Measurements from ENCODE around the gene SPHK2. TPM values are rescaled to one million over a fixed set of nuclear protein-coding genes. Genes with fewer than 3 reads are reported as not detected.

Gene SPHK2
- total and polyA plus RNA-seq, 2 experiments from 2014 or later, result 18.3 to 50.3 TPM

- H4K20me1 ChIP-seq (replicated peaks; ENCODE audit: insufficient read depth), result no peaks in the 10 kb centered on the region
- no peak overlapping the region for H2AFZ ChIP-seq
- peaks cover 29% of the 10 kb centered on the region for H3K4me1 ChIP-seq (ENCODE audit: insufficient read depth)
- DNase-seq (ENCODE audit: low spot score) (peak; percentile 67), ATAC-seq (peak; percentile 0; the same call in 1 of the 3 replicates)
- peak overlapping the region; percentile 71 for H3K27ac ChIP-seq (ENCODE audit: low read depth)
- H3K27me3 ChIP-seq (ENCODE audit: insufficient read depth), result peaks cover 21% of the 10 kb centered on the region
- H3K79me2 ChIP-seq (replicated peaks; ENCODE audit: insufficient read depth), result no peaks in the 10 kb centered on the region
- Mint-ChIP-seq H3K27ac (peak overlapping the region; percentile 92), H3K4me3 (peak overlapping the region; percentile 81), H3K4me1 (peaks cover 29% of the 10 kb centered on the region), H3K9me3 (no peaks in the 10 kb centered on the region), H3K27me3 (ENCODE audit: insufficient read depth, low read depth, poor library complexity) (peaks cover 18% of the 10 kb centered on the region), H3K36me3 (ENCODE audit: low read depth) (peaks cover 32% of the 10 kb centered on the region)
- peak overlapping the region; percentile 75 for H3K4me3 ChIP-seq
- peaks cover 28% of the 10 kb centered on the region for H3F3A ChIP-seq (replicated peaks; ENCODE audit: low read depth)
- no peaks in the 10 kb centered on the region for H3K36me3 ChIP-seq (ENCODE audit: insufficient read depth)
- H3K4me2 ChIP-seq, result peak overlapping the region; percentile 83
- TF ChIP-seq JUNB (IDR thresholded peaks at IDR 0.05; ENCODE audit: unreplicated experiment), result no peak
- peak; percentile 88 for TF ChIP-seq POLR2AphosphoS5 (IDR thresholded peaks at IDR 0.05; ENCODE audit: low read depth)
- peak; percentile 95 for TF ChIP-seq CREB1 (CRISPR knock-in tag; IDR thresholded peaks at IDR 0.05; ENCODE audit: low read depth)
- no peak for TF ChIP-seq EZH2phosphoT487 (IDR thresholded peaks at IDR 0.05; ENCODE audit: unreplicated experiment)
- no peaks in the 10 kb centered on the region for H3K9me2 ChIP-seq (ENCODE audit: insufficient read depth)
Measured at GRCh38 chr19:48638831-48639381, 19.6 kb downstream of the SPHK2 start.

DNA sequence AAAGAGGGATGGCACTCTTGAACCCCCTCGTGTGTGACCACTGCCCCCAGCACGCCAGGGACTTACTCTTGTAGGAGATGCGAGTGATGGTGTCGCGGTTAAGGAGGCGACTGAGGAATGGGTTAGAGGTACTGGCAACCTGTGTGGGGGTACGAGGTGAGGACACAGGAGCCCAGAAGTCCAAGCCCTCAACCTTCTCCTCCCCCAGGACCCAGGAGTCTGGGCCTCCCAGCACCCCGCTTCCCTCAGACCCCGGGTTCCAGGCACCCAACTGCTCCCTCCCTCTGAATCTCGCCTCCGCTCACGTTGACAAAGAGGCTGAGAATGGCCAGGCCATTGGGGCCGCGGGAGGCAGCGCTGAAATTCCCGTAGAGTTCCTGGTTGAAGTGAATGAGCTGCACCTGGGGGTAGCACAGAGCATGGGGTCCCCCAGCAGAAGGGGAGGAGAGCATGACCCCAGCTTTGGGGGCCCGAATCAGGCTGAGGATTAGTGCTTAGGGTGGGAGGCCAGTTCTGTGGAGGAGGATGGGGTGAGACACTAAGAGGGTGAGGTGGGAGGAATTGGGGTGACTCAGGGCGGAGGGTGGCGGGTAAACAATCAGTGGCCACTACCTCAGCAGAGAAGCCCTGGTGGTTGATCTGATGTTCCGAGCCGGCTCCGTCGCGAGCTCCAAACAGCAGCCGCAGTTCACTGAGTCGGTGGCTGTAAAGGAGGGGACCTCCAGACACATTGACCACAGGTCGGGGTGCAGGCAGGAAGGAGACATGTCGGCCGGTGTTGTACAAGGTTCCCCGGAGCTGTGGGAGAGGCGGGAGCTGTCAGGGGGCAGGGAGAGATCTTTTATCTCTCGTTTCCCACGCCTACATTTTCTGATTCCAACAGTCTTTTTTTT lies 20.4 kb downstream of the SPHK2 start:
- Mint-ChIP-seq H3K4me1 (peaks cover 31% of the 10 kb centered on the region), H3K27me3 (ENCODE audit: insufficient read depth, low read depth, poor library complexity) (peaks cover 18% of the 10 kb centered on the region), H3K9me3 (no peaks in the 10 kb centered on the region), H3K36me3 (ENCODE audit: low read depth) (peaks cover 36% of the 10 kb centered on the region), H3K27ac (peak overlapping the region; percentile 92), H3K4me3 (peak overlapping the region; percentile 81; the same call in 1 of the 3 replicates)
- peak overlapping the region; percentile 83 for H3K4me2 ChIP-seq
- H3K27ac ChIP-seq (ENCODE audit: low read depth), result no peak overlapping the region
- DNase-seq (ENCODE audit: low spot score) (peak; percentile 63), ATAC-seq (no peak)
- peak overlapping the region; percentile 75 for H3K4me3 ChIP-seq
- peaks cover 21% of the 10 kb centered on the region for H3K27me3 ChIP-seq (ENCODE audit: insufficient read depth)
- no peaks in the 10 kb centered on the region for H3K79me2 ChIP-seq (replicated peaks; ENCODE audit: insufficient read depth)
- no peaks in the 10 kb centered on the region for H3K9me2 ChIP-seq (ENCODE audit: insufficient read depth)
- H3K36me3 ChIP-seq (ENCODE audit: insufficient read depth), result no peaks in the 10 kb centered on the region
- no peaks in the 10 kb centered on the region for H4K20me1 ChIP-seq (replicated peaks; ENCODE audit: insufficient read depth)
- peaks cover 27% of the 10 kb centered on the region for H3F3A ChIP-seq (replicated peaks; ENCODE audit: low read depth)
- peak overlapping the region; percentile 56; the same call in 1 of the 2 replicates for H2AFZ ChIP-seq
- H3K4me1 ChIP-seq (ENCODE audit: insufficient read depth), result peaks cover 30% of the 10 kb centered on the region
- TF ChIP-seq EZH2 (IDR thresholded peaks at IDR 0.05; ENCODE audit: low read depth, unreplicated experiment), result no peak
- TF ChIP-seq NANOG (IDR thresholded peaks at IDR 0.05; ENCODE audit: borderline replicate concordance), result no peak
- TF ChIP-seq ZNF331 (CRISPR knock-in tag; IDR thresholded peaks at IDR 0.05; ENCODE audit: low read depth), result no peak
- TF ChIP-seq ZNF462 (CRISPR knock-in tag; IDR thresholded peaks at IDR 0.05), result no peak
- TF ChIP-seq, protein P1, sequence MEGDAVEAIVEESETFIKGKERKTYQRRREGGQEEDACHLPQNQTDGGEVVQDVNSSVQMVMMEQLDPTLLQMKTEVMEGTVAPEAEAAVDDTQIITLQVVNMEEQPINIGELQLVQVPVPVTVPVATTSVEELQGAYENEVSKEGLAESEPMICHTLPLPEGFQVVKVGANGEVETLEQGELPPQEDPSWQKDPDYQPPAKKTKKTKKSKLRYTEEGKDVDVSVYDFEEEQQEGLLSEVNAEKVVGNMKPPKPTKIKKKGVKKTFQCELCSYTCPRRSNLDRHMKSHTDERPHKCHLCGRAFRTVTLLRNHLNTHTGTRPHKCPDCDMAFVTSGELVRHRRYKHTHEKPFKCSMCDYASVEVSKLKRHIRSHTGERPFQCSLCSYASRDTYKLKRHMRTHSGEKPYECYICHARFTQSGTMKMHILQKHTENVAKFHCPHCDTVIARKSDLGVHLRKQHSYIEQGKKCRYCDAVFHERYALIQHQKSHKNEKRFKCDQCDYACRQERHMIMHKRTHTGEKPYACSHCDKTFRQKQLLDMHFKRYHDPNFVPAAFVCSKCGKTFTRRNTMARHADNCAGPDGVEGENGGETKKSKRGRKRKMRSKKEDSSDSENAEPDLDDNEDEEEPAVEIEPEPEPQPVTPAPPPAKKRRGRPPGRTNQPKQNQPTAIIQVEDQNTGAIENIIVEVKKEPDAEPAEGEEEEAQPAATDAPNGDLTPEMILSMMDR (conservative IDR thresholded peaks at IDR 0.05; ENCODE audit: low read depth in 2 of 2), result no peak
- no peak for TF ChIP-seq EZH2phosphoT487 (IDR thresholded peaks at IDR 0.05; ENCODE audit: unreplicated experiment)
- TF ChIP-seq JUNB (IDR thresholded peaks at IDR 0.05; ENCODE audit: unreplicated experiment), result no peak
- no peak for TF ChIP-seq CREB1 (CRISPR knock-in tag; IDR thresholded peaks at IDR 0.05; ENCODE audit: low read depth)
- TF ChIP-seq STAT1 (IDR thresholded peaks at IDR 0.05; ENCODE audit: unreplicated experiment), result no peak

All from GM23338 (cell line).